HepG2 (cell line): ENCODE measurements around the gene ACOXL. TPM values are rescaled to one million over a fixed set of nuclear protein-coding genes. Genes with fewer than 3 reads are reported as not detected.

ENCODE experiments used
- CENPX ChIP-seq: sonication (generic); formaldehyde crosslinking; IDR thresholded peaks from 2 replicates; pipeline ENCODE4 v1.9.0; 2021; ENCODE audit warnings: mild to moderate bottlenecking, missing genetic modification reagents, moderate library complexity
- CREBL2 ChIP-seq: sonication (generic); formaldehyde crosslinking; IDR thresholded peaks from 2 replicates; pipeline ENCODE4 v1.8.1; 2023; ENCODE audit warnings: missing genetic modification reagents, mild to moderate bottlenecking, borderline replicate concordance
- ELK4 ChIP-seq: sonication (generic); formaldehyde crosslinking; IDR thresholded peaks from 2 replicates; pipeline ENCODE4 v1.9.0; 2021; ENCODE audit warnings: missing genetic modification reagents, borderline replicate concordance
- HNF1B ChIP-seq: sonication (generic); formaldehyde crosslinking; IDR thresholded peaks from 2 replicates; pipeline ENCODE4 v1.5.1; 2020; ENCODE audit warnings: mild to moderate bottlenecking, moderate library complexity, missing genetic modification reagents
- HNRNPH1 ChIP-seq: fragments of 200-400 bp; formaldehyde crosslinking; optimal IDR thresholded peaks from 2 replicates; pipeline ENCODE3; 2017; ENCODE audit warnings: mild to moderate bottlenecking, low read depth, low read length
- KDM2A ChIP-seq: sonication (generic); formaldehyde crosslinking; IDR thresholded peaks from 2 replicates; pipeline ENCODE4 v1.4.0; 2020; ENCODE audit warnings: low read depth, missing genetic modification reagents, borderline replicate concordance
- KLF11 ChIP-seq: IDR thresholded peaks from 2 replicates; pipeline ENCODE4 v1.6.1; 2016; ENCODE audit warnings: missing compliant biosample characterization
- KLF6 ChIP-seq: IDR thresholded peaks from 2 replicates; pipeline ENCODE4 v1.8.0; 2016; ENCODE audit warnings: missing biosample characterization, missing genetic modification reagents
- NKX3-1 ChIP-seq: sonication (generic); formaldehyde crosslinking; IDR thresholded peaks from 2 replicates; pipeline ENCODE4 v1.5.0; 2020; ENCODE audit warnings: missing genetic modification reagents
- PCBP1 ChIP-seq: fragments of 200-400 bp; formaldehyde crosslinking; IDR thresholded peaks from 2 replicates; pipeline ENCODE4 v1.6.1; 2017; ENCODE audit warnings: mild to moderate bottlenecking, low read depth, low read length, borderline replicate concordance
- POLR2G ChIP-seq: fragments of 200-400 bp; formaldehyde crosslinking; IDR thresholded peaks from 2 replicates; pipeline ENCODE4 v1.6.1; 2018; ENCODE audit warnings: mild to moderate bottlenecking, low read depth, low read length, moderate library complexity
- RELA ChIP-seq: sonication (generic); formaldehyde crosslinking; IDR thresholded peaks from 2 replicates; pipeline ENCODE4 v1.4.0; 2020; ENCODE audit warnings: missing genetic modification reagents
- TEAD2 ChIP-seq: sonication (generic); formaldehyde crosslinking; IDR thresholded peaks from 2 replicates; pipeline ENCODE4 v1.9.0; 2021; ENCODE audit warnings: missing genetic modification reagents
- TERF1 ChIP-seq: sonication (generic); formaldehyde crosslinking; IDR thresholded peaks from 2 replicates; pipeline ENCODE4 v1.8.0; 2022; ENCODE audit warnings: mild to moderate bottlenecking, missing genetic modification reagents, moderate library complexity
- ZNF136 ChIP-seq: sonication (generic); formaldehyde crosslinking; IDR thresholded peaks from 2 replicates; pipeline ENCODE4 v1.8.1; 2022; ENCODE audit warnings: low read depth, mild to moderate bottlenecking, moderate library complexity, missing genetic modification reagents
- ZNF280D ChIP-seq: sonication (generic); formaldehyde crosslinking; IDR thresholded peaks from 2 replicates; pipeline ENCODE4 v1.5.1; 2020; ENCODE audit warnings: mild to moderate bottlenecking, missing genetic modification reagents
- ZNF367 ChIP-seq: sonication (generic); formaldehyde crosslinking; IDR thresholded peaks from 2 replicates; pipeline ENCODE4 v1.4.0; 2020; ENCODE audit warnings: missing genetic modification reagents, borderline replicate concordance
- ZNF441 ChIP-seq: sonication (generic); formaldehyde crosslinking; IDR thresholded peaks from 2 replicates; pipeline ENCODE4 v1.7.0; 2021; ENCODE audit warnings: missing genetic modification reagents, borderline replicate concordance
- ZNF569 ChIP-seq: sonication (generic); formaldehyde crosslinking; IDR thresholded peaks from 2 replicates; pipeline ENCODE4 v1.5.0; 2020; ENCODE audit warnings: mild to moderate bottlenecking, missing genetic modification reagents, moderate library complexity, borderline replicate concordance
- ZNF75D ChIP-seq: sonication (generic); formaldehyde crosslinking; IDR thresholded peaks from 2 replicates; pipeline ENCODE4 v1.8.1; 2023; ENCODE audit warnings: missing genetic modification reagents, mild to moderate bottlenecking, borderline replicate concordance
- ZNF816 ChIP-seq: sonication (generic); formaldehyde crosslinking; IDR thresholded peaks from 2 replicates; pipeline ENCODE4 v1.8.0; 2022; ENCODE audit warnings: missing genetic modification reagents, mild to moderate bottlenecking, borderline replicate concordance
- polyA plus RNA-seq, 8 experiments: library from polyadenylated mRNA; depleted of rRNA in 3 of 8; stranded (reverse) in 7 of 8; unstranded in 1 of 8; fragments of >200 nt; fragmentation: Illumina TruSeq in 4 of 8; extraction: Trizol in 4 of 8; gene quantifications; 2 replicates each; pipeline versions ENCODE4 v1.2.1 to v1.2.3, GENCODE V29; 2011 to 2016; ENCODE audit warnings: low read depth in 4 of 8, missing spikeins in 1 of 8, mixed read lengths in 1 of 8; ENCODE audit not compliant: insufficient read depth in 1 of 8
- total RNA-seq, 5 experiments: library from RNA; depleted of rRNA; stranded (reverse); fragments of >200 nt; fragmentation: Illumina TruSeq; extraction: Trizol; gene quantifications; 2 replicates each; pipeline ENCODE4 v1.2.3, GENCODE V29; 2016; ENCODE audit warnings: low read depth in 1 of 5

ACOXL gene
- total and polyA plus RNA-seq, 2 of the 13 experiments (the other 11 are each of a cell fraction or from before 2014, with no cell fraction given), result not detected

GRCh38 chr2:111121828-111122630, 389.7 kb downstream of the ACOXL start (continued):
- TF ChIP-seq ZNF280D (peak; percentile 63), ZNF441 (peak; percentile 75), CREBL2 (peak; percentile 30; the same call in 1 of the 2 replicates), RELA (no peak), ZNF367 (CRISPR knock-in tag) (peak; percentile 74; the same call in 1 of the 2 replicates), ZNF75D (CRISPR knock-in tag) (no peak), KLF11 (CRISPR knock-in tag) (no peak), KLF6 (0 out of 2 replicates have a peak, but pooled peaks have one; percentile 69), TEAD2 (no peak), ZNF136 (CRISPR knock-in tag) (0 out of 2 replicates have a peak, but pooled peaks have one; percentile 9), HNRNPH1 (no peak), POLR2G (peak; percentile 75), PCBP1 (no peak), ZNF816 (CRISPR knock-in tag) (peak; percentile 59; the same call in 1 of the 2 replicates), HNF1B (CRISPR knock-in tag) (peak; percentile 49; the same call in 1 of the 2 replicates), ZNF569 (CRISPR knock-in tag) (peak; percentile 87; the same call in 1 of the 2 replicates), CENPX (CRISPR knock-in tag) (no peak), NKX3-1 (CRISPR knock-in tag) (0 out of 2 replicates have a peak, but pooled peaks have one; percentile 9), TERF1 (CRISPR knock-in tag) (no peak), ELK4 (CRISPR knock-in tag) (no peak), KDM2A (CRISPR knock-in tag) (peak; percentile 54; the same call in 1 of the 2 replicates)
